HG03378 (cell line): Measurements from ENCODE around the gene FTL.

ENCODE experiments used
- ATAC-seq: cut with Tn5 transposase; IDR thresholded peaks from one replicate; pipeline ENCODE4 v1.9.1; 2021; ENCODE audit warnings: mild to moderate bottlenecking, moderate library complexity; ENCODE audit not compliant: unreplicated experiment

FTL gene

DNA sequence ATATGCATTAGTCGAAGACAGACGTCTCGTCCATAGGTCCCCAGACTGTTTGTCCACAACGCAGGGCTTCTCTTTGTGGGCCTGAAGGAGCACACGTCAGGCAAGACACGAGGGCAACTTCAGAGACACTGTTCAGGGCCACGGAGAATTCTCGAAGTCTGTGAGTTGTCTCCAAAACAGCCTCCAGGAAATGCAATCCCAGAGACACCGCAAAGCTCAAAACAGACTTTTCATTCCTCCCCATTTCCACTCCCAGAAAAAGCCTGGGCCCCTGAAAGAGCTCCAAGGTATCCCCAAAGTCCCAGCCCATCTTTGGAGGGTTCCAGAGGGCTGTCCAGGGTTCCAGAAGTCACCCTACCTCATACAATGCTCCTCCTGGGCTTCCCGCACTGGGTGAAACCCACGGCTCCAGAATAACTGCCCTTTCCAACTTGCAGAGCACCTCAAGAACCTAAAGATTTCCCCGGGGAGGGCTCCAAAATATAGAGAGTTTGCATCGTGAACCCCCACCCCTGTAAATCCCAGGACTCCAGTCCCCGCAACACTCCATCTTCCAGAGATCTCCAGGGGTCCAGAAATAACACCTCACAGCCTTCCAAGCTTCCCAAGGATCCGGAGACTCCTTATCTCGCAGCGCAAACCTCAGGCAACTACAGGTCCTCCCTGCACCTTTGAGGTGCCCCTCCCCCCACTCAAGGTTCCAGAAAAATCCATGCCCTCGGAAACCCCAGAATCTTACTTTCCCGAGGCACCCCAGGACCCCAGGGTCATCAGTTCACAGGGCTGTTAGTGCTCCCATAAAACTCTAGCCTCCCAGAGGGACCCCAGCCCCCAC, 687 bp upstream of the FTL start:
- no peak for ATAC-seq

DNA sequence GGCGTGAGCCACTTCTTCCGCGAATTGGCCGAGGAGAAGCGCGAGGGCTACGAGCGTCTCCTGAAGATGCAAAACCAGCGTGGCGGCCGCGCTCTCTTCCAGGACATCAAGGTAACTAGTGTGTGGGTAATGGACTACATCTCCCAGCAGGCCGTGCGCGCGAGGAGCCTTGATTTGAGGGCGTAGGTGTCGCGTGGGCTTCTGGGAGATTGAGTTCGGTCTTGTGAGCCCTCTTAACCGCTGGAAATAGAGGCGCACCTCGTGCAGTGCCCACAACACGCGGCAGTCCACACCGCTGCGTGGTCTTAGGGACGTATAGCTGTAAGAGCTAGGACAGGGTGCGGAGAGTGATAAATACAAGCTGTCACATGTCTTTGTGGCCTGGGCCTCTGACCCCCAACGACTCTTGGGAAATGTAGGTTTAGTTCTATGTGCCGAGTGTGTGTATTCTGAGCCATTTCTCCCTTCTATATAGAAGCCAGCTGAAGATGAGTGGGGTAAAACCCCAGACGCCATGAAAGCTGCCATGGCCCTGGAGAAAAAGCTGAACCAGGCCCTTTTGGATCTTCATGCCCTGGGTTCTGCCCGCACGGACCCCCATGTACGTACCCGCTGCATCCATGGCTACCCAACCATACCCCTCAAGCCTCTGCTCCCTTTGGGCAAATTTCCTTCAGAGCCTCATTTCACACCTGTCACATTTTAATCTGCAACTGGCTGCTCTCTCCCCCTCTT, 864 bp downstream of the FTL start:
- peak; percentile 24 for ATAC-seq

DNA sequence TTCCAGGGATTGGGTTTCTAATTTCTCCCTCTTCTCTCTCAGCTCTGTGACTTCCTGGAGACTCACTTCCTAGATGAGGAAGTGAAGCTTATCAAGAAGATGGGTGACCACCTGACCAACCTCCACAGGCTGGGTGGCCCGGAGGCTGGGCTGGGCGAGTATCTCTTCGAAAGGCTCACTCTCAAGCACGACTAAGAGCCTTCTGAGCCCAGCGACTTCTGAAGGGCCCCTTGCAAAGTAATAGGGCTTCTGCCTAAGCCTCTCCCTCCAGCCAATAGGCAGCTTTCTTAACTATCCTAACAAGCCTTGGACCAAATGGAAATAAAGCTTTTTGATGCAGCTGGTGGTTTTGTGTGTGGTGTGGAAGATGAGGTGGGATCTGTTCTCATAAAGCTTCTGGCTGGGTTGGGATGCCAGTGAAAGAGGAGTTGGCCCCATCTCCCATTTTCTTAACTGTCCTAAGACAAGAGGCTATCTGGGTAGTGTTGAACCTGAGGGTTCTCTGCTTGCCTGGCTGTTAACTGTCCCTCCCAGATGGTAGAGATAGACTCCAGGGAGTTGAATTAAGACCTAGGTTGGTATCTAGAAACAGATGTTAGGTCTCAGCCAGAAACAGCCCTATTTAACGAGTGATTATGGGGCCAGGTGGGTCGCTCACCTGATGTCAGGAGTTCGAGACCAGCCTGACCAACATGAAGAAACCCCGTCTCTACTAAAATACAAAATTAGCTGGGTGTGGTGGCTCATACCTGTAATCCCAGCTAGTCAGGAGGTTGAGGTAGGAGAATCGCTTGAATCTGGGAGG, 1.6 kb downstream of the FTL start:
- no peak for ATAC-seq

DNA sequence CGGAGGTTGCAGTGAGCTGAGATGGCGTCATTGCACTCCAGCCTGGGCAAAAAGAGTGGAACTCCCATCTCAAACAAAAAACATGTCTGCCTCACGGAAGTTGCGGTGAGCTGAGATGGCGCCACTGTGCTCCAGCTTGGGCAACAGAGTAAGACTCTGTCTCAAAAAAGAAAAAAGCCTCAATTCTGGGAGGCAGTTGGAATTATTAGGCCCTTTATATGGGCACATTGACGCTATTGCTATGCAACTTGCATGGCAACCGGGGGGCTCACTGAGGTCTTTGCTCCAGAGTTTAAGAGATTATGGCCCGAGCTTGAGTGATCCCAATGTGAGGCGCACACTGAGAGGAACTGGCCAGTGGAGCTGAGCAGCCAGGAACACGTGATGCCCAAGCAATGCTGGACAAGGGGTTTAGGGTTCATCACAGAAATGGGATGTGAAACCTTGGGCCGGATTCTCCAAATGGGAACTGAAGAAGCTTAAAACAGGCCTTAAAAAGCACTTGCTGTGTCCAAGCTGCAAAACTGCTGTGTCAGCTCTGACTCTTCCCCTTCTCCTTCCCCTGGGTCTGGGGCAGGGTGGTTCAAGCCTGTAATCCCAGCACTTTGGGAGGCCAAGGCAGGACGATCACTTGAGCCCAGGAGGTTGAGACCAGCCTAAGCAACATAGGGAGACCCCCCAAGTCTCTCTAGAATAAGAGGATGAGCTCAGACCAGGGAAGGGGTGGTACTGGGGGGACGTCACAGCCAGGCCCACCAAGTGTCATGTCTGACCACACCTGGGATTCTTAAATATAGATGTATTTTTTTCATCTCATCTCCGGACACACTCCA, 2.5 kb downstream of the FTL start:
- ATAC-seq = no peak

DNA sequence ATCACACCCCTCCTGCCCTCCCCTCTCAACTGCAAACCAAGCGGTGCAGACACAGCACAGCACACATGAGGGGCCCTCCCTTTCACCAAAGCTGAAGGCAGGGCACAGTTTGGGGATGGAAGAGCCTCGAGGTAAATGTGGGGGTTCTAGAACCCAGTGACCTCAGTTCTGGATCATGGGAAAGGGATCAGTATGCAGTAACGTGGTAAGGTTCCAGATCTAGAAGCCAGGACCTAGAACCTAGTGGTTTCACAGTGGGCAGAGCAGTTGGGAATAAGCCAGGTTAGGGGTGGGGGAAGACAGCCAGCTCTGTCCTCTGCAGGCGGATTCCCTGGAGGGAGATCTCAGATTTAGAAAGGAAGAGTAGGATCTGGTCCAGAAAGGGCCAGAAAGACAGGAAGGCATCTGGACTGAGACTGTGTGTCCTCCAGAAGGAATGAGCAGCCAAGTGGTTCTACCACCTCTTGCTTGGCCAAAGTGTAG, 3.1 kb downstream of the FTL start:
- ATAC-seq = no peak

DNA sequence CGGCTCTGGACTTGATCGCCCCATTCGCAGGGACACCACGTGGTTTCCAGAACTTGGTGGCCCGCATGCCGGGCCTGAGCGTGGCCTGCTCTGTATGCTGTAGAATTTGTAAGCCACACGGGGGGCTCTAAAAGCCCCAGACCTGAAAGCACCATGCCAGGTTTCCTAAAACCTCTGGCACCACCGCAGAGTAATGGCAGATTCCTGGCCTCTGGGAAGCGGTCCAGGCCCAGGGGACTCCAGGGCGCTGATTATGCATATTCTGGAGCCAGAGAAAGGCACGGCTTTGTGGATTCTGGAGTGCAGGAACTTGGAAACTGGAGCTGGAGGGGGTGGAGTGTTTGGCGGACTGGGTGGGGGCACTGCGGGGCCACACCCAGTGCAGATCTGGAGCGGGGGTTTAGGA, 3.7 kb downstream of the FTL start:
- ATAC-seq = no peak

DNA sequence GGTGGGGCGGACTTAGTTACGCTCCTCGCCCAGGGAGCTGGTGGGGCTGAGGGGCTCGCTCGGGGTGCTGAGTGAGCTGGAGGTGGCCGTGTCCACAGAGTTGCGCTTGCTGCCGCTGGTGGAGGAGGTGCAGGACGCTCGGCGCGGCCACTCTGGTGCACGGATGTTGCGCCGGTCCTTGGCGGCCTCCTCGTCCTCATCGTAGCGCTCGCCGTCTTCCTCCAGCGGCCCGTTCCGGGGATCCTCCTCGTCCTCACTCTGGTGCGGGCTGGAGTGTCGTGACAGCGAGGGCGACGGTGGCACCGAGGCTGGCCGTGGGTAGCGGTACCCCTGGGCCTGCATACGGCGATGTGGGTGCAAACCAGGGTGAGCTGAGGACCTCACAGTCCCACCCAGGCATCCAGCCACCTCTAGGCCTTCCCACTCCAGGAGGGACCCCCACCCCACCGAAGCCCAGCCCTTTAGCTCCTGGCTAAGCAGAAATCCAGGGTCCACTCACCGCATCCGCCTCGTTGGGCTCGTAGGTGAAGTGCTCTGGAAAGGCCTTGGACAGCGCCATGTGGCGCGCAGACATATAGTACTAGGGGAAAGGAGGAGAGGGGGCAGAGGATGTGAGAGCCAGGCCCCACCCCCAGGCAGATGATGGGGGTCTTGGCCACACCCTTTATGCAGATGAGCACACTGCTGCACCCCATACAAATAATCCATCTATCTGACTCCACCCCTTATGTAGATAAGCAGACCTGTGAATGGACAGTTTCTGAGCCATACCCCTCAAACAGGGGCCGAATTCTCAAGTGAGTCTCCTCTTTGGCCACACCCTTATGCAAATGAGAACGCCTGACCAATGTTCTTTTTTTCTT, 4.4 kb downstream of the FTL start:
- ATAC-seq = no peak

DNA sequence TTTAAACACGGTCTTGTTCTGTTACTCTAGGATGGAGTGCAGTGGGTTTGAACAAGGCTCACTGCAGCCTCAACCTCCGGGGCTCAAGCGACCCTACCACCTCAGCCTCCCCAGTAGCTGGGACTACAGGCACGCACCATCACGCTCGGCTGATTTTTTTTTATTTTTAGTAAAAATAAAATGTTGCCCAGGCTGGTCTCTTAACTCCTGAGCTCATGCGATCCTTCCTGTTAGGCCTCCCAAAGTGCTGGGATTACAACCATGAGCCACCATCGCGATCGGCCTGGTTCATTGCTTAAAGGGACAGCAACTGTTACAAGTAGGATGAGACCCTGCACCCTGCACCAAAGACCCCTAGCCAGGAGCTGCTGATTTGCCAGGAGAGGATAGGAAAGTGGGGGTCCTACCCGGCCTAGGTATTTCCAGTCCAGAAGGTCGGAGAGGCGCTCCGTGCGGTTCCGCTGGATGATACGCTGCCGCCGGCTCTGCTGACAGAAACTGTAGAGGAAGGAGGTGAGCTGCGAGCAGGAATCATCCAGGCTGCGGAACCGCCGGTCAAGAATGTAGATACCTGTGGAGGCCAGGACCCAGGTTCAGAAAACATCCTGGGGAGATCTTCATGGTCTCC, 5.1 kb downstream of the FTL start:
- no peak for ATAC-seq

DNA sequence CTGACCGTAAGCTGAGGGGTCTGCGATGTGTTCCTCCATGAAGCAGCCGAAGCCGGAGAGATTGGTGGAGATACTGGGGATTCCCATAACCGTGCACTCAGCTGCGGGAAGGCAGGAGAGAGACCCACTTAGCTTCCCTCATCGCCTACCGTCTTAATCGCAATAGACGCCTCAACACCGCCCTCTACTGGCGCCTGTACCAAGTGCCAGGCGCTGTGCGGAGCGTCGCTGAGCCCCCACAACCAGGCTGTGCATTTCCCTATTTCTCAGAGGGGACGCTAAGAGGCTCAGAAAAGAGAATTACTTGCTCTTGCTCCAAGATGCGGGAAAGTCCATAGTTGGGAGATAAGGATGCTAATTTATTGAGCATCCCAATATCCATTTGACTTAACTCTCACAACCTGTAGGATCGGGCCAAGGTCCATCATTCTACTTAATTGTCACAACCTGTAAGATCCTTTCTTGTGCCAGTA, 5.8 kb downstream of the FTL start:
- ATAC-seq = no peak

DNA sequence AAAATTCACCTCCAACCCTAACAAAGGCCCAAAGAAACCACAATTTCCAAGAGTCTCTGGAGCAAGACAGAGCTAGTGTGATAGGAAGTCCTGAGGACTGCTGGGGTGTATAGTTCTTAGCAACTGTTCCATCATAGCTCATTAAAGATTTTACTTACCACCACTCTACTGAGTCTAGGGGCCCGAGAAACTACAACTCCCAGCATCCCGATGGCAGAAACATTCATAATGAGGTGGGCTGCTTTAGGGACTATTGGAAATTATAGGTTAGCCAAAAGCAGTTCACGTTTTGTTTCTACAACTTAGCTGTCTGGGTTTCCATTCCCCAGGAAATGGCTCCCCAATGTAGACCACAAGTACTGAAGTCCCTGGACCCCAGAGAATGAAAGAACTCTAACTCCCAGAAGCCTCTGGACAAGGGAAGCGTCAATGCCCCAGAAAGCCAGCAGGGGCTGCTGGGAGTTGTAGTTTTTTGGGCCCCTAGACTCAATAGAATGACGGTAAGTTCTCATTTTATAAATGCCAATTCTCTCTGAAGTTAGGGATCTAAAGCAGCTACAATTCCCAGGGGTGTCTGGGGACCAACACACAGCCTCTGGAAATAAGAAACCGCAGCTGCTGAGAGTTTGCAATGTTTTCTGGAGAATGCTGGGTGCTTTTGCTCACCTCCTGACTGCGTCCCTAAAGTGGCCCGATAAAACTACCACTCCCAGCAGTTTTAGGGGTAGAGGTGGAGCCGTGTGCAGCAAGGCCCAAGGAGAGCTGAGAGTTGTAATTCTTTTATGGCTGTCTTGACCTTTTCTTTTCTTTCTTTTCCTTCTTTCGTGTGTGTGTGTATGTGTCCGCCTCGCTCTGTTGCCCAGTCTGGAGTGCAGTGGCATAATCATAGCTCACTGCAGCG, 11.1 kb downstream of the FTL start:
- ATAC-seq = no peak

DNA sequence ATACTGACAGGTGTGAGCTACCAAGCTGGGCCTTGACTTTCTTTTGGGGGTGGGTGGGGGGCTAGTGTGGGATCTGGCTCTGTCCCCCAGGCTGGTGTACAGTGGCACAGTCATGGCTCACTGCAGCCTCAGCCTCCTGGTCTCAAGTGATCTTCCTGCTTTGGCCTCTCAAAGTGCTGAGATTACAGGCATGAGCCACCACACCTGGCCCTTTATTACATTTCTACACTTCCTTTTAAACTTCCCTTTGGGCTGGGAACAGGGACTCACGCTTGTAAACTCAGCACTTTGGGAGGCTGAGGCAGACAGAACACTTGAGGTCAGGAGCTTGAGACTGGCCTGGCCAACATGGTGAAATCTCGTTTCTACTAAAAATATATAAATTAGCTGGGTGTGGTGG, 12.0 kb downstream of the FTL start:
- no peak for ATAC-seq

DNA sequence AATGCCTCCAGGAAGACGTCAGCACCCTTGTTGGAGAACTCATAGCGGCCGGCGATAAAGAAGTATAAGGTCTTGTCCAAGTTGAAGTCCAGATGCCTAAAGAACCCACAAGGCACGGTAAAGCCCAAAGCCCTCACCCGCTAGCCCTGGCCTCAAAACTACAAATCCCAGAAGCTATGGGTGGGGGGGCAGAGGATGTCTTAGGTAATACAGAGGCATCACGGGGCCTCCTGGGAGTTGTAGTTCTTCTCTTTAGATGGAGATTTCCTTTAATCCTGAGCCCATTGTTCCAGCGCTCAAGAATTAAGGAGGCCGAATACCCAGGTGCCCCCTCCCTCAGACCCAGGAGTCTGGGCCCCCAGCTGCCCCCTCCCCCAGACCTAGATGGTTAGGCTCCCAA, 17.2 kb downstream of the FTL start:
- ATAC-seq = no peak

DNA sequence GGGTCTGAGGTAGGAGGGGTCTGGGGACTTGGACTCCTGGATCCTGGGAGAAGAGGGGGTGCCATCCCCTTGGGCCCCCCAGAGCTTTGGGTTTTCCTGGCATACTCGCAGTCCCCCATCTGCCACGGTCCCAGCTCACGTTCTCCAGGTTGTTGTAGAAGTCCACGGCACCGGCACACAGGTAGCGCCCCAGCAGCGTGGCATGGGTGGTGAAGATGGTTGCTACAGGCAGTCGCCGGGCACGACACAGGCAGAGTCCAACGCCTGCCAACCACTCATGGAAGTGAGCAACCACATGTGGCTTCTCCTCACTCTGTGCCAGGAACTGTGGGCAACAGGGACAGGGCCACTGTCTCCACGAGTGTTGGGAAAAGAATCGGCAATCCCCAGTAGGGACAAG, 20.6 kb downstream of the FTL start:
- no peak for ATAC-seq

DNA sequence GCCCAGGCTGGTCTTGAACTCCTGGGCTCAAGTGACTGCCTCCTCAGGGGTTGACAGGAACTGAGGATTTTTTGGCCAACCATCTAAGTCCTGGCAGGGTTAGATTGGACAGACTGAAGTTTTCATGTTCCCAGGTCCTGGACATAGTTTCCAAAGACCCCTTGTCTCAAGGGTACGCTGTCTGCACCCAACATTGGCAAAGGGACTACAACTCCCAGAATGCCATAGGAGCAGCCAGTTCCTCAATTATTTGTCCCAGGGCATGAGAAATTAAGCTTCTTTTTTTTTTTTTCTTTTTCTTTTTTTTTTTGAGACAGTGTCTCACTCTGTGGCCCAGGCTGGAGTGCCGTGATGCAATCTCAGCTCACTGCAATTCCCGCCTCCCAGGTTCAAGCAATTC, 21.1 kb downstream of the FTL start:
- no peak for ATAC-seq

DNA sequence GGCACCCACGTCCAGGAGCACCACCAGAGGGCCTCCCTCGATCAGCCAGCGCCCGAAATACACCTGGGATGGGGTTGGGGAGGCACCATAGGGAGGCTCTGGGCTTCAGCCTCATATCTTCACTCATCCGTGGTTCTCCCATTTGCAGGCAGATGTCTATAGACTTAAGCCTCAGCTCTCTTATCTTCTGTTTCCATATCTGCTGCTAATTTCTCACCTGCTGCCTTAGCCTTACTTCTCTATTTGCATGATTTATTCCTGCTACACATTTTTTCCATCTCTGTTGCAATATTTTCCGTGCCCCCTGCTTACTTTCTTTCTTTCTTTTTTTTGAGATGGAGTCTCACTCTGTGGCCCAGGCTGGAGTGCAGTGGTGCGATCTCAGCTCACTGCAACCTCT, 22.2 kb downstream of the FTL start:
- ATAC-seq = no peak

DNA sequence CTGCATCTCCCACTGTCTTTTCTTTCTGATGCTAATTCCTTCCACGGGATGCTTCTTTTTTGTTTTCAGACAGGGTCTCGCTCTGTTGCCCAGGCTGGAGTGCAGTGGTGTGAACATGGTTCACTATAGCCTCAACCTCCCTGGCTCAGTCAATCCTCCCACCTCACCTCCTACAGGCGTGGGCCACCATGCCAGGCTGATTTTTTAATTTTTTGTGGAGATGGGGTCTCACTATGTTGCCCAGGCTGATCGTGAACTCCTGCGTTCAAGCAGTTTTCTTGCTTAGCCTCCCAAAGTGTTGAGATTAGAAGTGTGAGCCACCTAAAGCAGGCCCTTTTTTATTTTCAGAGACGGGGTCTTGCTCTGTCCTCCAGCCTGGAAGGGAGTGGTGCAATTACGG, 23.2 kb downstream of the FTL start:
- ATAC-seq = no peak

DNA sequence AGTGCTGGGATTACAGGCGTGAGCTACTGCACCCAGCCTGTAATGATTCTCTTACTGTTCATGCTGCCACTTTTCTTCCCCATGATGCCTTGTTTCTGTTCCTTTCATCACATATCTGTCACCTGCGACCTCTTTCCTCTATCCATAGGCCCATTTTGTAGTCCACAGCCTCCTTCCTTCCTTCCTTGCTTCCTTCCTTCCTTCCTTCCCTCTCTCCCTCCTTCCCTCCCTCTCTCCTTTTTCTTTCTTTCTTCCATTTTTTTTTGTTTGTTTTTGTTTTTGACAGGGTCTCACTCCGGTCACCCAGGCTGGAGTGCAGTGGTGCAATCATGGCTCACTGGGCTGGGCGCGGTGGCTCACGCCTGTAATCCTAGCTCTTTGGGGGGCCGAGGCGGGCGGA, 23.8 kb downstream of the FTL start:
- no peak for ATAC-seq

DNA sequence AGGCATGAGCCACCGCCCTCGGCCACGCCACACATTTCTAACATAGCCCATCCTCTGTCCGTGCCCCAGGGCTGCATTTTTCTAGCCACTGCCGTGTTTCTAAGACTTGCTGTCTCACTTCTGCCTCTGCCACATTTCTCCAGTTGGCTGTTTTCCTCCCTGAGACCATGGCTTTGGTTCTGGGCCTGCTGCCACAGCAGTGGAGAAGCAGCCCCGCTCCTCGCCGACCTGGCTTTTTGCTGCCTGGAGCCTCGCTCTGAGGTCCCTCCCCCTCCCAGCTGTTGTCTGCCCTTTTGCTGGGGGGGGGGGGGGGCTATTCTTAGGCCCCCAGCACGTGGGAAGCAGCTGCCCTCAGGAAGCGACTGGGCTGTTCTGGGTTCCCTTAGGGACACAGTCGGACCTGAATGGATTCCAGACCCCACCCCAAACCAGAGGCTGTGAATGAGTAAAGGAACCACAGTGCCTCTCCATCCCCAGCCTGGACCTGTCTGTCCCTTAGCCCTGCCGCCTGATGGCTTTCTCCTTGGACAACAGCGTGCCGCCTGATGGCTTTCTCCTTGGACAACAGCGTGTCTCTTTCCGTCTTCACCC, 24.7 kb downstream of the FTL start:
- ATAC-seq = no peak
